ENCODE data around the gene TEAD1. TPM values are rescaled to one million over a fixed set of nuclear protein-coding genes. Genes with fewer than 3 reads are reported as not detected.

Gene TEAD1
- total RNA-seq, 1 donor from 2014 or later: 158 TPM

- peak; percentile 72 for DNase-seq (ENCODE audit: low spot score)
These were observed 219.8 kb downstream of the TEAD1 start for GRCh38 chr11:12893787-12894672.

- DNase-seq (ENCODE audit: low spot score): no peak
These were observed 223.2 kb downstream of the TEAD1 start for GRCh38 chr11:12897390-12897789.

GRCh38 chr11:12897867-12898266 lies 223.6 kb downstream of the TEAD1 start:
- no peak for DNase-seq (ENCODE audit: low spot score)

- peak; percentile 62 for DNase-seq (ENCODE audit: low spot score)
These were observed 226.3 kb downstream of the TEAD1 start for GRCh38 chr11:12900496-12900895.

- DNase-seq (ENCODE audit: low spot score): no peak
These were observed 227.1 kb downstream of the TEAD1 start for GRCh38 chr11:12901272-12901671.

- DNase-seq (ENCODE audit: low spot score): no peak
These were observed 227.8 kb downstream of the TEAD1 start for GRCh38 chr11:12901874-12902481.

- DNase-seq (ENCODE audit: low spot score): no peak
These were observed 228.7 kb downstream of the TEAD1 start for GRCh38 chr11:12902791-12903486.

- no peak for DNase-seq (ENCODE audit: low spot score)
These were observed 231.2 kb downstream of the TEAD1 start for GRCh38 chr11:12905435-12905834.

GRCh38 chr11:12906501-12906900 lies 232.3 kb downstream of the TEAD1 start:
- no peak for DNase-seq (ENCODE audit: low spot score)

GRCh38 chr11:12909879-12910278 lies 235.7 kb downstream of the TEAD1 start:
- no peak for DNase-seq (ENCODE audit: low spot score)

GRCh38 chr11:12914400-12914912 lies 240.2 kb downstream of the TEAD1 start:
- peak; percentile 41 for DNase-seq (ENCODE audit: low spot score)

GRCh38 chr11:12915093-12915492 lies 240.9 kb downstream of the TEAD1 start:
- no peak for DNase-seq (ENCODE audit: low spot score)

GRCh38 chr11:12917822-12918221 lies 243.6 kb downstream of the TEAD1 start:
- no peak for DNase-seq (ENCODE audit: low spot score)

GRCh38 chr11:12918667-12919066 lies 244.4 kb downstream of the TEAD1 start:
- no peak for DNase-seq (ENCODE audit: low spot score)

GRCh38 chr11:12922418-12922817 lies 248.2 kb downstream of the TEAD1 start:
- no peak for DNase-seq (ENCODE audit: low spot score)

GRCh38 chr11:12922980-12923507 lies 248.8 kb downstream of the TEAD1 start:
- peak; percentile 34 for DNase-seq (ENCODE audit: low spot score)

- no peak for DNase-seq (ENCODE audit: low spot score)
These were observed 250.4 kb downstream of the TEAD1 start for GRCh38 chr11:12924650-12925049.

- no peak for DNase-seq (ENCODE audit: low spot score)
These were observed 251.3 kb downstream of the TEAD1 start for GRCh38 chr11:12925520-12925919.

GRCh38 chr11:12927221-12927620 lies 253.0 kb downstream of the TEAD1 start:
- no peak for DNase-seq (ENCODE audit: low spot score)

GRCh38 chr11:12927886-12928285 lies 253.7 kb downstream of the TEAD1 start:
- DNase-seq (ENCODE audit: low spot score): no peak

- DNase-seq (ENCODE audit: low spot score): no peak
These were observed 256.6 kb downstream of the TEAD1 start for GRCh38 chr11:12930850-12931249.

- DNase-seq (ENCODE audit: low spot score): no peak
These were observed 258.3 kb downstream of the TEAD1 start for GRCh38 chr11:12932485-12932884.

Measured in umbilical cord (tissue), 2 donors.